PC-9 (cell line): ENCODE results near the gene SERPINB11.

Source experiments
- CTCF ChIP-seq: fragments of 200-600 bp; sonication (generic); conservative IDR thresholded peaks from 2 replicates; pipeline ENCODE4 v1.6.1; 2017; ENCODE audit warnings: mixed run types, antibody characterized with exemption, mild to moderate bottlenecking, moderate library complexity
- EZH2 ChIP-seq: fragments of 200-600 bp; sonication (generic); IDR thresholded peaks from 2 replicates; pipeline ENCODE4 v1.8.0; 2017; ENCODE audit warnings: antibody characterized with exemption, low read depth

- TF ChIP-seq CTCF (no peak), EZH2 (no peak)
Observed at GRCh38 chr18:63753676-63754075, 50.9 kb downstream of the SERPINB11 start.
